Measurements from ENCODE around the gene HLCS.

HLCS gene

GRCh38 chr21:36877741-36878140 lies 88.7 kb downstream of the HLCS start:
- Histone ChIP-seq H3K27me3 (ENCODE audit: insufficient read depth, low read length) (no peaks in the 10 kb centered on the region), H3K79me2 (ENCODE audit: control insufficient read depth, insufficient read depth, low read length, unreplicated experiment) (no peaks in the 10 kb centered on the region), H3K4me1 (ENCODE audit: control insufficient read depth, insufficient read depth, low read length, unreplicated experiment) (no peaks in the 10 kb centered on the region), H2AFZ (ENCODE audit: low read length, unreplicated experiment) (no peak overlapping the region), H3K36me3 (ENCODE audit: insufficient read depth, low read length) (0 out of 2 replicates have a peak, but pooled peaks cover 8% of the 10 kb centered on the region), H3K27ac (ENCODE audit: low read depth, low read length) (no peak overlapping the region), H3K4me3 (ENCODE audit: low read depth, low read length) (no peak overlapping the region)

GRCh38 chr21:36874665-36875064 lies 91.8 kb downstream of the HLCS start:
- H3K79me2 ChIP-seq (ENCODE audit: control insufficient read depth, insufficient read depth, low read length, unreplicated experiment) = no peaks in the 10 kb centered on the region
- H3K4me1 ChIP-seq (ENCODE audit: control insufficient read depth, insufficient read depth, low read length, unreplicated experiment) = no peaks in the 10 kb centered on the region
- H3K4me3 ChIP-seq (ENCODE audit: low read depth, low read length) = no peak overlapping the region
- no peak overlapping the region for H3K27ac ChIP-seq (ENCODE audit: low read depth, low read length)
- H2AFZ ChIP-seq (ENCODE audit: low read length, unreplicated experiment) = no peak overlapping the region
- H3K27me3 ChIP-seq (ENCODE audit: insufficient read depth, low read length) = no peaks in the 10 kb centered on the region
- 0 out of 2 replicates have a peak, but pooled peaks cover 8% of the 10 kb centered on the region for H3K36me3 ChIP-seq (ENCODE audit: insufficient read depth, low read length)

GRCh38 chr21:36873513-36873912 lies 93.0 kb downstream of the HLCS start:
- Histone ChIP-seq H3K4me3 (ENCODE audit: low read depth, low read length) (no peak overlapping the region), H3K27ac (ENCODE audit: low read depth, low read length) (no peak overlapping the region), H3K27me3 (ENCODE audit: insufficient read depth, low read length) (no peaks in the 10 kb centered on the region), H3K36me3 (ENCODE audit: insufficient read depth, low read length) (0 out of 2 replicates have a peak, but pooled peaks cover 8% of the 10 kb centered on the region), H3K4me1 (ENCODE audit: control insufficient read depth, insufficient read depth, low read length, unreplicated experiment) (no peaks in the 10 kb centered on the region), H3K79me2 (ENCODE audit: control insufficient read depth, insufficient read depth, low read length, unreplicated experiment) (no peaks in the 10 kb centered on the region), H2AFZ (ENCODE audit: low read length, unreplicated experiment) (no peak overlapping the region)

- Histone ChIP-seq H3K79me2 (ENCODE audit: control insufficient read depth, insufficient read depth, low read length, unreplicated experiment) (no peaks in the 10 kb centered on the region), H3K27me3 (ENCODE audit: insufficient read depth, low read length) (no peaks in the 10 kb centered on the region), H3K4me3 (ENCODE audit: low read depth, low read length) (no peak overlapping the region), H3K4me1 (ENCODE audit: control insufficient read depth, insufficient read depth, low read length, unreplicated experiment) (no peaks in the 10 kb centered on the region), H3K27ac (ENCODE audit: low read depth, low read length) (no peak overlapping the region), H3K36me3 (ENCODE audit: insufficient read depth, low read length) (no peaks in the 10 kb centered on the region), H2AFZ (ENCODE audit: low read length, unreplicated experiment) (no peak overlapping the region)
Measured at GRCh38 chr21:36867291-36867905, 99.1 kb downstream of the HLCS start.

- H2AFZ ChIP-seq (ENCODE audit: low read length, unreplicated experiment) = no peak overlapping the region
- H3K79me2 ChIP-seq (ENCODE audit: control insufficient read depth, insufficient read depth, low read length, unreplicated experiment) = no peaks in the 10 kb centered on the region
- H3K4me1 ChIP-seq (ENCODE audit: control insufficient read depth, insufficient read depth, low read length, unreplicated experiment) = peaks cover 5% of the 10 kb centered on the region
- H3K27ac ChIP-seq (ENCODE audit: low read depth, low read length) = no peak overlapping the region
- no peaks in the 10 kb centered on the region for H3K27me3 ChIP-seq (ENCODE audit: insufficient read depth, low read length)
- H3K36me3 ChIP-seq (ENCODE audit: insufficient read depth, low read length) = no peaks in the 10 kb centered on the region
- H3K4me3 ChIP-seq (ENCODE audit: low read depth, low read length) = no peak overlapping the region
Measured at GRCh38 chr21:36866419-36866818, 100.0 kb downstream of the HLCS start.

- H2AFZ ChIP-seq (ENCODE audit: low read length, unreplicated experiment) = no peak overlapping the region
- H3K27ac ChIP-seq (ENCODE audit: low read depth, low read length) = no peak overlapping the region
Measured at GRCh38 chr21:36864974-36865373, 101.5 kb downstream of the HLCS start.

GRCh38 chr21:36863260-36863659 lies 103.2 kb downstream of the HLCS start:
- Histone ChIP-seq H3K27me3 (ENCODE audit: insufficient read depth, low read length) (no peaks in the 10 kb centered on the region), H3K4me3 (ENCODE audit: low read depth, low read length) (no peak overlapping the region), H3K27ac (ENCODE audit: low read depth, low read length) (no peak overlapping the region), H2AFZ (ENCODE audit: low read length, unreplicated experiment) (no peak overlapping the region), H3K4me1 (ENCODE audit: control insufficient read depth, insufficient read depth, low read length, unreplicated experiment) (peaks cover 25% of the 10 kb centered on the region), H3K79me2 (ENCODE audit: control insufficient read depth, insufficient read depth, low read length, unreplicated experiment) (no peaks in the 10 kb centered on the region), H3K36me3 (ENCODE audit: insufficient read depth, low read length) (no peaks in the 10 kb centered on the region)

More at GRCh38 chr21:36864974-36865373, 101.5 kb downstream of the HLCS start:
- Histone ChIP-seq H3K4me1 (ENCODE audit: control insufficient read depth, insufficient read depth, low read length, unreplicated experiment) (peaks cover 15% of the 10 kb centered on the region), H3K27me3 (ENCODE audit: insufficient read depth, low read length) (no peaks in the 10 kb centered on the region), H3K4me3 (ENCODE audit: low read depth, low read length) (no peak overlapping the region), H3K79me2 (ENCODE audit: control insufficient read depth, insufficient read depth, low read length, unreplicated experiment) (no peaks in the 10 kb centered on the region), H3K36me3 (ENCODE audit: insufficient read depth, low read length) (no peaks in the 10 kb centered on the region)

- H3K27me3 ChIP-seq (ENCODE audit: insufficient read depth, low read length) = no peaks in the 10 kb centered on the region
- peak overlapping the region; percentile 13; the same call in 1 of the 2 replicates for H3K4me3 ChIP-seq (ENCODE audit: low read depth, low read length)
- peaks cover 27% of the 10 kb centered on the region for H3K4me1 ChIP-seq (ENCODE audit: control insufficient read depth, insufficient read depth, low read length, unreplicated experiment)
- no peaks in the 10 kb centered on the region for H3K36me3 ChIP-seq (ENCODE audit: insufficient read depth, low read length)
- no peaks in the 10 kb centered on the region for H3K79me2 ChIP-seq (ENCODE audit: control insufficient read depth, insufficient read depth, low read length, unreplicated experiment)
- peak overlapping the region; percentile 72 for H3K27ac ChIP-seq (ENCODE audit: low read depth, low read length)
- no peak overlapping the region for H2AFZ ChIP-seq (ENCODE audit: low read length, unreplicated experiment)
Measured at GRCh38 chr21:36861595-36862323, 104.7 kb downstream of the HLCS start.

GRCh38 chr21:36860736-36861594 lies 105.5 kb downstream of the HLCS start:
- Histone ChIP-seq H3K79me2 (ENCODE audit: control insufficient read depth, insufficient read depth, low read length, unreplicated experiment) (no peaks in the 10 kb centered on the region), H3K27me3 (ENCODE audit: insufficient read depth, low read length) (no peaks in the 10 kb centered on the region), H3K4me3 (ENCODE audit: low read depth, low read length) (peak overlapping the region; percentile 13; the same call in 1 of the 2 replicates), H2AFZ (ENCODE audit: low read length, unreplicated experiment) (no peak overlapping the region), H3K36me3 (ENCODE audit: insufficient read depth, low read length) (no peaks in the 10 kb centered on the region), H3K4me1 (ENCODE audit: control insufficient read depth, insufficient read depth, low read length, unreplicated experiment) (peaks cover 27% of the 10 kb centered on the region), H3K27ac (ENCODE audit: low read depth, low read length) (peak overlapping the region; percentile 72)

- Histone ChIP-seq H3K4me3 (ENCODE audit: low read depth, low read length) (no peak overlapping the region), H3K79me2 (ENCODE audit: control insufficient read depth, insufficient read depth, low read length, unreplicated experiment) (no peaks in the 10 kb centered on the region), H3K27me3 (ENCODE audit: insufficient read depth, low read length) (no peaks in the 10 kb centered on the region), H2AFZ (ENCODE audit: low read length, unreplicated experiment) (no peak overlapping the region), H3K36me3 (ENCODE audit: insufficient read depth, low read length) (no peaks in the 10 kb centered on the region), H3K27ac (ENCODE audit: low read depth, low read length) (peak overlapping the region; percentile 72; the same call in 1 of the 2 replicates), H3K4me1 (ENCODE audit: control insufficient read depth, insufficient read depth, low read length, unreplicated experiment) (peaks cover 27% of the 10 kb centered on the region)
Measured at GRCh38 chr21:36859744-36860501, 106.5 kb downstream of the HLCS start.
